Fibroblast of lung (primary cell): ENCODE measurements around the gene FHIT. TPM values are rescaled to one million over a fixed set of nuclear protein-coding genes. Genes with fewer than 3 reads are reported as not detected.

Source experiments
- DNase-seq, 2 donors: peaks; one replicate each; pipeline versions ENCODE4 v3.0.0 to v3.0.0-alpha.2; 2010; ENCODE audit warnings: low read depth in 2 of 2
- H2AFZ ChIP-seq: 2 replicates; pipeline ENCODE4 v1.5.1; 2012; ENCODE audit warnings: low read length, control low read depth, inconsistent platforms
- H3K27ac ChIP-seq: 2 replicates; pipeline ENCODE4 v1.5.1; 2011; ENCODE audit warnings: low read length, control low read depth; ENCODE audit not compliant: insufficient read depth
- H3K27me3 ChIP-seq: 2 replicates; pipeline ENCODE4 v1.5.1; 2011; ENCODE audit warnings: mild to moderate bottlenecking, low read length; ENCODE audit not compliant: control insufficient read depth, insufficient read depth
- H3K36me3 ChIP-seq: 2 replicates; pipeline ENCODE4 v1.5.1; 2011; ENCODE audit warnings: low read length; ENCODE audit not compliant: control insufficient read depth, insufficient read depth
- H3K4me1 ChIP-seq: 2 replicates; pipeline ENCODE4 v1.5.1; 2011; ENCODE audit warnings: low read length; ENCODE audit not compliant: control insufficient read depth, insufficient read depth; ENCODE audit errors: extremely low read depth
- H3K4me2 ChIP-seq: 2 replicates; pipeline ENCODE4 v1.5.1; 2011; ENCODE audit warnings: low read length, control low read depth; ENCODE audit not compliant: insufficient read depth; ENCODE audit errors: extremely low read depth
- H3K4me3 ChIP-seq, 4 experiments: fragments of 200-600 bp in 1 of 4; sonication (generic) in 1 of 4; replicated peaks in 1 of 4; 2 replicates each; pipeline ENCODE4 v1.5.1; 2011 to 2016; ENCODE audit warnings: low read length in 4 of 4, low read depth in 3 of 4, mild to moderate bottlenecking in 3 of 4, control low read depth in 2 of 4, inconsistent platforms in 1 of 4, mixed read lengths in 1 of 4; ENCODE audit not compliant: insufficient read depth in 1 of 4; ENCODE audit errors: control extremely low read depth in 1 of 4
- H3K79me2 ChIP-seq: 2 replicates; pipeline ENCODE4 v1.5.1; 2012; ENCODE audit warnings: mild to moderate bottlenecking, low read length, inconsistent platforms; ENCODE audit not compliant: control insufficient read depth, insufficient read depth
- H3K9ac ChIP-seq: 2 replicates; pipeline ENCODE4 v1.5.1; 2011; ENCODE audit warnings: mild to moderate bottlenecking, low read length, control low read depth; ENCODE audit not compliant: insufficient read depth
- H3K9me3 ChIP-seq: 2 replicates; pipeline ENCODE4 v1.5.1; 2012; ENCODE audit warnings: low read depth, low read length; ENCODE audit not compliant: control insufficient read depth, insufficient read depth
- H4K20me1 ChIP-seq: 2 replicates; pipeline ENCODE4 v1.5.1; 2011; ENCODE audit warnings: low read length; ENCODE audit not compliant: control insufficient read depth, insufficient read depth; ENCODE audit errors: extremely low read depth
- EZH2 ChIP-seq: IDR thresholded peaks from 2 replicates; pipeline ENCODE4 v1.5.1; 2012; ENCODE audit warnings: low read length, control low read depth, mild to moderate bottlenecking; ENCODE audit errors: missing control alignments
- polyA plus RNA-seq, 2 donors: library from polyadenylated mRNA; depleted of rRNA in 1 of 2; stranded (reverse) in 1 of 2; unstranded in 1 of 2; fragments of >200 nt; gene quantifications; 2 replicates each; pipeline ENCODE4 v1.2.1, GENCODE V29; 2011 to 2012; ENCODE audit warnings: missing spikeins in 1 of 2
- total RNA-seq: library from RNA; depleted of rRNA; stranded (reverse); fragments of >200 nt; gene quantifications from 2 replicates; pipeline ENCODE4 v1.2.1, GENCODE V29; 2014
- TF ChIP-seq, protein P1 (sequence below), 2 donors: IDR thresholded peaks in 1 of 2; conservative IDR thresholded peaks in 1 of 2; 1 replicate in 1 of 2; 2 replicates in 1 of 2; pipeline ENCODE4 v1.5.1; 2011 to 2012; ENCODE audit warnings: low read length in 2 of 2, control low read depth in 1 of 2, inconsistent platforms in 1 of 2, low read depth in 1 of 2, mild to moderate bottlenecking in 1 of 2

The FHIT gene
- total and polyA plus RNA-seq, 2 donors (not counting 1 experiment from before 2014, with no cell fraction given) = 0.79 to 2.1 TPM

DNA sequence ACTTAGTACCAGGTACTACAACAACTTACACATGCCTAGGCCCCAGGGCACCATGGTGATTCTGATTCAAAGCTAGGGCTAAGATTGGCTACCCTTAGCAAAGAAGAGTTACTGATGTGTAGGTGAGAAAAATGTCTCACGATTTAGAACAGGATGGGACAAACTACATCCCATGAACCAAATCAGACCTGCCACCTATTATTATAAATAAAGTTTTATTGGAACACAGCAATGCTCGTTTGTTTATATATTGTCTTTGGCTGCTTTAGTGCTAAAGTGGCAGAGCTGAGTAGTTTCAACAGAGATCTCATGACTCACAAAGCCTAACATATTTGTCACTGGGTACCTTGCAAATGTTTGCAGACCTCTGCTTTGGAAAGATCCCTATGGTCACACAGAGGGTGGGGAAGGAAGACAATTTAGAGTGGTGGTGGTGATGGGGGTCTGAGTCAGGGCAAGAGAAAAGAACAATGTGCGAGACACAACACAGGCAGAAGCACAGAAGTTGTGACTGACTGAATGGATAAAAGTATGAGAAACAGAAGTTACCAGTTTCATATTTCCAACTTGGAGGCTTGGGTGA lies 1430.8 kb downstream of the FHIT start:
- no peak overlapping the region for H2AFZ ChIP-seq
- H3K4me2 ChIP-seq = no peak overlapping the region
- no peaks in the 10 kb centered on the region for H3K79me2 ChIP-seq
- H3K27me3 ChIP-seq = no peaks in the 10 kb centered on the region
- no peak overlapping the region for H3K4me3 ChIP-seq
- no peaks in the 10 kb centered on the region for H3K9me3 ChIP-seq
- no peak overlapping the region for H3K9ac ChIP-seq
- TF ChIP-seq, protein P1, sequence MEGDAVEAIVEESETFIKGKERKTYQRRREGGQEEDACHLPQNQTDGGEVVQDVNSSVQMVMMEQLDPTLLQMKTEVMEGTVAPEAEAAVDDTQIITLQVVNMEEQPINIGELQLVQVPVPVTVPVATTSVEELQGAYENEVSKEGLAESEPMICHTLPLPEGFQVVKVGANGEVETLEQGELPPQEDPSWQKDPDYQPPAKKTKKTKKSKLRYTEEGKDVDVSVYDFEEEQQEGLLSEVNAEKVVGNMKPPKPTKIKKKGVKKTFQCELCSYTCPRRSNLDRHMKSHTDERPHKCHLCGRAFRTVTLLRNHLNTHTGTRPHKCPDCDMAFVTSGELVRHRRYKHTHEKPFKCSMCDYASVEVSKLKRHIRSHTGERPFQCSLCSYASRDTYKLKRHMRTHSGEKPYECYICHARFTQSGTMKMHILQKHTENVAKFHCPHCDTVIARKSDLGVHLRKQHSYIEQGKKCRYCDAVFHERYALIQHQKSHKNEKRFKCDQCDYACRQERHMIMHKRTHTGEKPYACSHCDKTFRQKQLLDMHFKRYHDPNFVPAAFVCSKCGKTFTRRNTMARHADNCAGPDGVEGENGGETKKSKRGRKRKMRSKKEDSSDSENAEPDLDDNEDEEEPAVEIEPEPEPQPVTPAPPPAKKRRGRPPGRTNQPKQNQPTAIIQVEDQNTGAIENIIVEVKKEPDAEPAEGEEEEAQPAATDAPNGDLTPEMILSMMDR (conservative IDR thresholded peaks at IDR 0.05 in 1 of 2, IDR thresholded peaks at IDR 0.05 in 1 of 2; ENCODE audit: low read depth in 1 of 2, low read length in 2 of 2) = no peak
- TF ChIP-seq EZH2 = no peak
- no peaks in the 10 kb centered on the region for H3K36me3 ChIP-seq
- H3K27ac ChIP-seq = no peak overlapping the region
- H3K4me1 ChIP-seq = peaks cover 12% of the 10 kb centered on the region
- H4K20me1 ChIP-seq = no peaks in the 10 kb centered on the region
- DNase-seq = peak; percentile 41 to 65

DNA sequence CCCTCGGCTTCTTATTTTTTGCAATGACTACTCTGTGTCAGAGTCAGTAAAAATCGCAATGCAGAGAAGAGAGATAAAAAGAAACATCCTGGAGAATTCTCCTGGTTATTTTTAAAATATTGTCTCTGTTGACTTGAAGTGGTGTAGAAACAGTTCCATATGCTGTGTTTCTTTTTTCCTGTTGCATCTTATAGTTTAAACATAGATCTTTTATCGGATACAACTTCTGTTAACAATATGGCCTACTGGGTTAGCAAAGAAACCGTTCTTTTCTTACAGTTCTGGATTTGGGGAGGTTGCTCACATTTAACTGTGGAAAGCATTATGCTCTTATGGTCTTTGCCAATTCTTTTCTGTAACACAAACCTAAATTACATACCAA lies 1432.3 kb downstream of the FHIT start:
- Histone ChIP-seq H3K9ac (no peak overlapping the region), H3K27ac (peak overlapping the region; percentile 78), H2AFZ (peak overlapping the region; percentile 52)

DNA sequence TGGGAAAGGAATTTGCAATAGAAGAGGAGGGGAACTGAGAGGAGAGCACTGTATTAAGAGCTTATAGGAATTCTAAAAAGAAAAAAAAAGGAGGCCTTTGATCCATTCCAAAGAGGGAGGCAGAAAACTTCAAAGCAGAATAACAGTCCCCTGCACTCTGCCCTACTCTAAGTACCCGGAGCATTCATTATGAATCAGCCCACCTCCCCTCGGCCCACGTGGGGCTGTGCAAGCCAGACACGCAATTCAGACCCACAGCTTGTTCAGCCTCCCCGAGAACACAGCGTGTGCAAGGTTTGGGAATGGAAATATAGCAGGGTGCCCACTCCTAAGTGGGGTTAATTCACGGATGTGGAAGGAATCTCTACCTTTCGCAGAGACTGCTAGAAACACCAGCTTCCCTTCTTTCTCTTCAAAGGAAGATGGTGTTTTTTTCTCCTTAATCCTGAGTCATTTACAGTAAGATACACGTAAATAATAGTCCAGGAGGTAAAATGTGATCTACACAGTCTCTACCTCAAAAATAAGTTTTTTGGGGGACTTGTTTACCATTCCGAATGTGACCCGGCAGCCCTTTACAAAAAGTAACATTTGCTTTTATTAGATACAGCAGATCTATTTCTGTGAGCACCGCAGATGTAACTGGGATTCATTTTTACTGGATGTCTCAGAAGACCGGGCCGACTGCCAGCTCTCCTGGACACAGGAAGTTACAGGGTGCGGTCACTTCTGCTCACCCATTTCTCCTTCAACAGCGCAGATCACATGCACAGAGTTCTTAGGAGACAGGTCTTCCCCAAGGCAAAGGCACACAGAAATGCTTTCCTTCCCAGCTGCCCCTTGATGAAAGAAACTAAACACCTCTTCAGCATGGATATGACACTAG lies 1433.0 kb downstream of the FHIT start:
- Histone ChIP-seq H3K27ac (peak overlapping the region; percentile 78), H3K9me3 (no peaks in the 10 kb centered on the region), H3K4me1 (peaks cover 12% of the 10 kb centered on the region), H4K20me1 (no peaks in the 10 kb centered on the region), H3K27me3 (no peaks in the 10 kb centered on the region), H3K79me2 (no peaks in the 10 kb centered on the region), H3K36me3 (no peaks in the 10 kb centered on the region), H3K4me2 (peak overlapping the region; percentile 52), H3K9ac (no peak overlapping the region), H3K4me3 (no peak overlapping the region), H2AFZ (peak overlapping the region; percentile 73)
- TF ChIP-seq EZH2 = no peak
- TF ChIP-seq, protein P1 (conservative IDR thresholded peaks at IDR 0.05 in 1 of 2, IDR thresholded peaks at IDR 0.05 in 1 of 2; ENCODE audit: low read depth in 1 of 2, low read length in 2 of 2) = no peak
- peak; percentile 93 to 99 for DNase-seq

More for the DNA sequence above, 1432.3 kb downstream of the FHIT start:
- Histone ChIP-seq H3K79me2 (no peaks in the 10 kb centered on the region), H3K27me3 (no peaks in the 10 kb centered on the region), H4K20me1 (no peaks in the 10 kb centered on the region), H3K9me3 (no peaks in the 10 kb centered on the region), H3K4me1 (peaks cover 12% of the 10 kb centered on the region), H3K4me3 (no peak overlapping the region), H3K4me2 (no peak overlapping the region), H3K36me3 (no peaks in the 10 kb centered on the region)
- DNase-seq = no peak
- TF ChIP-seq, protein P1 (conservative IDR thresholded peaks at IDR 0.05 in 1 of 2, IDR thresholded peaks at IDR 0.05 in 1 of 2; ENCODE audit: low read depth in 1 of 2, low read length in 2 of 2) = no peak
- no peak for TF ChIP-seq EZH2
